A673 (cell line): Measurements from ENCODE around the gene PNLIPRP2. TPM values are rescaled to one million over a fixed set of nuclear protein-coding genes. Genes with fewer than 3 reads are reported as not detected.

Experiments used
- BruUV-seq: library from RNA; stranded (reverse); fragments of 400-500 nt; replicated peaks from 2 replicates; lab custom pipeline; 2021; lab: Mats Ljungman, UMichigan
- CTCF ChIA-PET: fragments of 300-600 bp; sonication (Branson Sonifier 250); formaldehyde crosslinking; loops from one replicate; lab custom pipeline; 2022; ENCODE audit warnings: antibody characterized with exemption; lab: Charles Lee
- POLR2A ChIA-PET: fragments of 300-600 bp; sonication (Branson Sonifier 250); formaldehyde crosslinking; loops from one replicate; lab custom pipeline; 2022; ENCODE audit warnings: antibody characterized with exemption; ENCODE audit not compliant: low non-redundant PET; lab: Charles Lee
- DNase-seq: peaks from one replicate; pipeline ENCODE4 v3.0.0-alpha.2; 2015; ENCODE audit warnings: low spot score
- H3K27ac ChIP-seq: fragments of 200-600 bp; sonication (generic); 2 replicates; pipeline ENCODE4 v1.5.1; 2016; ENCODE audit warnings: mixed run types, low read depth, mild to moderate bottlenecking, mixed read lengths, antibody characterized with exemption, low read length; ENCODE audit not compliant: poor library complexity, severe bottlenecking
- H3K27me3 ChIP-seq: fragments of 200-600 bp; sonication (generic); replicated peaks from 2 replicates; pipeline ENCODE4 v1.6.1; 2017; ENCODE audit warnings: mixed run types, low read depth, mild to moderate bottlenecking, mixed read lengths, antibody characterized with exemption, low read length; ENCODE audit not compliant: insufficient read depth, poor library complexity
- H3K36me3 ChIP-seq: fragments of 200-600 bp; sonication (generic); 2 replicates; pipeline ENCODE4 v1.6.1; 2016; ENCODE audit warnings: mixed run types, mild to moderate bottlenecking, mixed read lengths, antibody characterized with exemption, low read length; ENCODE audit not compliant: insufficient read depth, poor library complexity, severe bottlenecking
- H3K4me1 ChIP-seq: fragments of 200-600 bp; sonication (generic); 2 replicates; pipeline ENCODE4 v1.6.1; 2017; ENCODE audit warnings: mixed run types, mild to moderate bottlenecking, mixed read lengths, antibody characterized with exemption, low read length; ENCODE audit not compliant: insufficient read depth, poor library complexity, severe bottlenecking
- H3K4me3 ChIP-seq: fragments of 200-600 bp; sonication (generic); 2 replicates; pipeline ENCODE4 v1.5.1; 2016; ENCODE audit warnings: low read depth, mixed run types, mild to moderate bottlenecking, mixed read lengths, low read length; ENCODE audit not compliant: poor library complexity, severe bottlenecking
- H3K9me3 ChIP-seq: fragments of 200-600 bp; sonication (generic); 2 replicates; pipeline ENCODE4 v1.6.1; 2016; ENCODE audit warnings: mixed run types, low read depth, mild to moderate bottlenecking, mixed read lengths, antibody characterized with exemption, low read length; ENCODE audit not compliant: poor library complexity, severe bottlenecking
- EZH2 ChIP-seq: fragments of 200-600 bp; sonication (generic); IDR thresholded peaks from 2 replicates; pipeline ENCODE4 v1.6.1; 2017; ENCODE audit warnings: borderline replicate concordance, low read depth, mild to moderate bottlenecking, mixed read lengths, antibody characterized with exemption, low read length; ENCODE audit not compliant: poor library complexity, severe bottlenecking
- intact Hi-C: fragments of 100-400 bp; cut with micrococcal nuclease; formaldehyde crosslinking; loops from one replicate; pipeline ENCODE4 v1.10.0; 2022; ENCODE audit not compliant: unreplicated experiment
- total RNA-seq: library from RNA; stranded (reverse); gene quantifications from 2 replicates; pipeline ENCODE4 v1.2.3, GENCODE V29; 2021
- TF ChIP-seq, protein P1 (sequence below): fragments of 300-800, 200-600 bp; sonication (generic); conservative IDR thresholded peaks from 2 replicates; pipeline ENCODE4 v1.5.1; 2017; ENCODE audit warnings: low read depth, mild to moderate bottlenecking, antibody characterized with exemption, low read length, moderate library complexity, mixed read lengths

Gene PNLIPRP2
- total RNA-seq, 1 experiment from 2014 or later: not detected

DNA sequence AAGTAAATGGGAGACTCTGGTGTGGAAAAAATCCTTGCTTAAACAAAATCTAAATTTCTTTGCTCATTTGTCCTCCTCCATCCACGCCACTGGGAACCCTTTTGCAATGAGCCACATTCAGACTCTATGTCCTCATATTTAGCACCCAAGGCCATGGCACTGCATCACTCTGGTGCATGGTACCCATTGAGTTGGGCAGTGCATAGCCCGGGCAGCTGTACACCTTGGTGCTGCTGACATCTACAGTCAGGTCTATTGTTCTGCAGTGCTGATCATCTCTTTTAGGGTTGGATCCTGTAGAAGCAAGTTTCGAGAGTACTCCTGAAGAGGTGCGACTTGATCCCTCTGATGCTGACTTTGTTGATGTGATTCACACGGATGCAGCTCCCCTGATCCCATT, 23.2 kb upstream of the PNLIPRP2 start:
- Histone ChIP-seq H3K27me3 (no peaks in the 10 kb centered on the region), H3K4me1 (no peaks in the 10 kb centered on the region), H3K9me3 (no peaks in the 10 kb centered on the region), H3K36me3 (no peaks in the 10 kb centered on the region), H3K4me3 (no peak overlapping the region), H3K27ac (no peak overlapping the region)
- TF ChIP-seq, protein P1, sequence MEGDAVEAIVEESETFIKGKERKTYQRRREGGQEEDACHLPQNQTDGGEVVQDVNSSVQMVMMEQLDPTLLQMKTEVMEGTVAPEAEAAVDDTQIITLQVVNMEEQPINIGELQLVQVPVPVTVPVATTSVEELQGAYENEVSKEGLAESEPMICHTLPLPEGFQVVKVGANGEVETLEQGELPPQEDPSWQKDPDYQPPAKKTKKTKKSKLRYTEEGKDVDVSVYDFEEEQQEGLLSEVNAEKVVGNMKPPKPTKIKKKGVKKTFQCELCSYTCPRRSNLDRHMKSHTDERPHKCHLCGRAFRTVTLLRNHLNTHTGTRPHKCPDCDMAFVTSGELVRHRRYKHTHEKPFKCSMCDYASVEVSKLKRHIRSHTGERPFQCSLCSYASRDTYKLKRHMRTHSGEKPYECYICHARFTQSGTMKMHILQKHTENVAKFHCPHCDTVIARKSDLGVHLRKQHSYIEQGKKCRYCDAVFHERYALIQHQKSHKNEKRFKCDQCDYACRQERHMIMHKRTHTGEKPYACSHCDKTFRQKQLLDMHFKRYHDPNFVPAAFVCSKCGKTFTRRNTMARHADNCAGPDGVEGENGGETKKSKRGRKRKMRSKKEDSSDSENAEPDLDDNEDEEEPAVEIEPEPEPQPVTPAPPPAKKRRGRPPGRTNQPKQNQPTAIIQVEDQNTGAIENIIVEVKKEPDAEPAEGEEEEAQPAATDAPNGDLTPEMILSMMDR: no peak
- no peak for TF ChIP-seq EZH2
- intact Hi-C loops: no loop called here
- CTCF ChIA-PET: no interaction called here
- no peak for DNase-seq
- BruUV-seq: no TSS peak
- POLR2A ChIA-PET: no interaction called here

DNA sequence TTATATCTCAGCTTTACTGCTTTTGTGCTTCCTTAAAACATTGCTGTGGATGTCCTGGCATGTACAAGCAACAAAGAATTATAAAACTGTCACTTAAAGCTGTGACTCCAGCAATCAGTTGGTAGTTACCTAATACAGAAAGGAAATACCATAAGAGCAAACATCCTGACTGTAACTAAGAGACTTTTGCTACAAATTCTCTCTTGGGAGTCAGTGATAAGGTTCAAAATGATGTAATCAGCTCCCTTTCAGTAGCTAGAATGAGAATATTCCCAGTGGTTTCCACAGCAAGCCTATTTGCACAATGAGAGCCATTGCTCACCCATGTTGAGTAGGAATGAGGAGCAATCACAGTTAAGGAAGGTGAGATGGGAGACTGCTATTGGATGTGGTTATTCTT, 22.4 kb upstream of the PNLIPRP2 start:
- BruUV-seq: no TSS peak
- Histone ChIP-seq H3K9me3 (no peaks in the 10 kb centered on the region), H3K27ac (no peak overlapping the region), H3K4me3 (no peak overlapping the region), H3K36me3 (no peaks in the 10 kb centered on the region), H3K4me1 (no peaks in the 10 kb centered on the region), H3K27me3 (no peaks in the 10 kb centered on the region)
- POLR2A ChIA-PET: no interaction called here
- intact Hi-C loops: no loop called here
- CTCF ChIA-PET: no interaction called here
- peak; percentile 24 for DNase-seq
- TF ChIP-seq EZH2: no peak
- TF ChIP-seq, protein P1: no peak

DNA sequence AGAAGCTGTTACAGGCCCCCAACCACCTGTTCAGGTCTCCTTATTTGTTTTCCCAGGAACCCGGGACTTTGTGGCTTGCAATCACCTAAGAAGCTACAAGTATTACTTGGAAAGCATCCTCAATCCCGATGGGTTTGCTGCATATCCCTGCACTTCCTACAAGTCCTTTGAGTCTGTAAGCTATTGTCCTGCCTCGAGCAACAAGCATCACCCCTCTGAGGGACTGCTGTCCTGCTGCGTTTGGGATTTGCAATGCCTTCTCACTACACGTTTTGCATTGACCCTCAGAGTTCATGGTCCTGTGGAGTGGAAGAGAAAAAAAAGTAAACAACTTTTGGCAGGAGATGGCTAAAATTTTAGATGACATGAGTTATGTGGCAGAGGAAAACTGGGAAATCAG, 20.8 kb upstream of the PNLIPRP2 start:
- CTCF ChIA-PET: no interaction called here
- intact Hi-C loops: no loop called here

More for the DNA sequence above, 20.8 kb upstream of the PNLIPRP2 start:
- BruUV-seq: no TSS peak
- H3K36me3 ChIP-seq: no peaks in the 10 kb centered on the region
- H3K27me3 ChIP-seq: no peaks in the 10 kb centered on the region
- H3K27ac ChIP-seq: no peak overlapping the region
- TF ChIP-seq, protein P1: no peak
- POLR2A ChIA-PET: no interaction called here
- no peak for DNase-seq
- H3K4me3 ChIP-seq: no peak overlapping the region
- H3K9me3 ChIP-seq: no peaks in the 10 kb centered on the region
- H3K4me1 ChIP-seq: no peaks in the 10 kb centered on the region
